HepG2 (cell line): ENCODE results near the gene KIF13A. TPM values are rescaled to one million over a fixed set of nuclear protein-coding genes. Genes with fewer than 3 reads are reported as not detected.
A peak's percentile ranks its signal among the peaks of the same experiment; 100 is the strongest.

Experiments
- ATAC-seq: fragments of 200-7000 bp; cut with Tn5 transposase; 3 replicates; pipeline ENCODE4 v1.9.1; 2020; ENCODE audit warnings: mild to moderate bottlenecking, moderate library complexity
- BruUV-seq: library from RNA; stranded (reverse); fragments of 400-500 nt; replicated peaks from 2 replicates; lab custom pipeline; 2021; lab: Mats Ljungman, UMichigan
- CTCF ChIA-PET: fragments of 300-600 bp; formaldehyde crosslinking; extraction: SDS; loops from one replicate; lab custom pipeline; 2021; ENCODE audit warnings: low total read pairs, inconsistent platforms, low intra/inter-chr PET ratio; lab: Yijun Ruan, JAX
- POLR2A ChIA-PET: fragments of 350-600 bp; sonication (Branson Sonifier 250); formaldehyde crosslinking; loops from one replicate; lab custom pipeline; 2020; ENCODE audit warnings: antibody characterized with exemption, inconsistent platforms; lab: Yijun Ruan, JAX
- DNase-seq: peaks from one replicate; pipeline ENCODE4 v3.0.0-alpha.2; 2015; ENCODE audit warnings: low spot score
- FAIRE-seq: peaks from 3 replicates; lab custom pipeline; 2011; peaks lifted over from hg19 to GRCh38; lab: Jason Lieb, UNC
- H2AFZ ChIP-seq: one replicate; pipeline ENCODE4 v1.6.1; 2011; ENCODE audit warnings: low read length, inconsistent platforms
- H3K27ac ChIP-seq: fragments of 300-600 bp; 3 replicates; pipeline ENCODE4 v1.8.0; 2011; ENCODE audit warnings: mixed run types, mild to moderate bottlenecking, mixed read lengths, low read length, inconsistent platforms; ENCODE audit not compliant: insufficient read depth; ENCODE audit errors: extremely low read length
- H3K27me3 ChIP-seq, 2 experiments: fragments of 200-600 bp in 1 of 2; 2 replicates in 1 of 2; 3 replicates in 1 of 2; pipeline versions ENCODE4 v1.6.0 to v1.8.0; 2011; ENCODE audit warnings: low read length in 2 of 2, mild to moderate bottlenecking in 2 of 2, moderate library complexity in 2 of 2, inconsistent platforms in 1 of 2; ENCODE audit not compliant: insufficient read depth in 2 of 2, control insufficient read depth in 1 of 2
- H3K36me3 ChIP-seq, 2 experiments: fragments of 200-600 bp in 1 of 2; replicated peaks in 1 of 2; 2 replicates in 1 of 2; 3 replicates in 1 of 2; pipeline versions ENCODE4 v1.5.1 to v1.8.0; 2011; ENCODE audit warnings: low read length in 2 of 2, inconsistent platforms in 1 of 2; ENCODE audit not compliant: insufficient read depth in 2 of 2, control insufficient read depth in 1 of 2
- H3K4me1 ChIP-seq: 2 replicates; pipeline ENCODE4 v1.5.1; 2012; ENCODE audit warnings: low read length, inconsistent platforms; ENCODE audit not compliant: insufficient read depth
- H3K4me2 ChIP-seq: 2 replicates; pipeline ENCODE4 v1.6.0; 2011; ENCODE audit warnings: low read depth, low read length, inconsistent platforms
- H3K4me3 ChIP-seq, 3 experiments: fragments of 200-600 bp in 1 of 3; sonication (generic), shearing (Covaris generic) in 1 of 3; replicated peaks in 1 of 3; 2 replicates each; pipeline ENCODE4 v1.5.1; 2011 to 2016; ENCODE audit warnings: low read length in 3 of 3, inconsistent platforms in 2 of 3, low read depth in 2 of 3, mild to moderate bottlenecking in 2 of 3, control low read depth in 1 of 3, mixed read lengths in 1 of 3; ENCODE audit not compliant: insufficient read depth in 1 of 3
- H3K79me2 ChIP-seq: one replicate; pipeline ENCODE4 v1.6.1; 2011; ENCODE audit warnings: low read length, inconsistent platforms; ENCODE audit not compliant: insufficient read depth
- H3K9ac ChIP-seq: 2 replicates; pipeline ENCODE4 v1.6.0; 2011; ENCODE audit warnings: mild to moderate bottlenecking, low read depth, low read length, inconsistent platforms; ENCODE audit not compliant: insufficient read depth
- H3K9me3 ChIP-seq: 2 replicates; pipeline ENCODE4 v1.5.1; 2012; ENCODE audit warnings: mild to moderate bottlenecking, low read length
- H4K20me1 ChIP-seq: 2 replicates; pipeline ENCODE4 v1.6.0; 2011; ENCODE audit warnings: inconsistent platforms, mild to moderate bottlenecking, low read length, moderate library complexity; ENCODE audit not compliant: insufficient read depth
- CEBPB ChIP-seq: IDR thresholded peaks from 2 replicates; pipeline ENCODE4 v1.6.1; 2011; ENCODE audit warnings: low read depth, low read length, improper control_type of control experiment, borderline replicate concordance
- ETV5 ChIP-seq: IDR thresholded peaks from 2 replicates; pipeline ENCODE4 v1.6.1; 2018; ENCODE audit warnings: missing biosample characterization, missing genetic modification reagents, inconsistent platforms, borderline replicate concordance
- GABPA ChIP-seq, 2 experiments: IDR thresholded peaks; 2 replicates each; pipeline ENCODE4 v1.6.1; 2011 to 2016; ENCODE audit warnings: low read depth in 2 of 2, low read length in 1 of 2, missing biosample characterization in 1 of 2, missing genetic modification characterization in 1 of 2
- MYC ChIP-seq: sonication (generic); formaldehyde crosslinking; IDR thresholded peaks from 2 replicates; pipeline ENCODE4 v1.9.0; 2021; ENCODE audit warnings: missing genetic modification reagents, borderline replicate concordance
- NFIB ChIP-seq: sonication (generic); formaldehyde crosslinking; IDR thresholded peaks from 2 replicates; pipeline ENCODE4 v1.9.0; 2021; ENCODE audit warnings: missing genetic modification reagents, mild to moderate bottlenecking, borderline replicate concordance
- TCF7 ChIP-seq: sonication (generic); IDR thresholded peaks from 2 replicates; pipeline ENCODE4 v1.6.1; 2016; ENCODE audit warnings: antibody characterized with exemption, low read depth
- TEAD3 ChIP-seq: optimal IDR thresholded peaks from 2 replicates; pipeline ENCODE3; 2016; ENCODE audit warnings: borderline replicate concordance
- ZMAT5 ChIP-seq: sonication (generic); formaldehyde crosslinking; IDR thresholded peaks from 2 replicates; pipeline ENCODE4 v1.5.0; 2020; ENCODE audit warnings: mild to moderate bottlenecking, low read depth, missing genetic modification reagents, borderline replicate concordance
- ZNF121 ChIP-seq: sonication (generic); formaldehyde crosslinking; IDR thresholded peaks from 2 replicates; pipeline ENCODE4 v1.5.0; 2020; ENCODE audit warnings: mild to moderate bottlenecking, missing genetic modification reagents
- ZNF687 ChIP-seq: sonication (generic); formaldehyde crosslinking; IDR thresholded peaks from 2 replicates; pipeline ENCODE4 v1.5.1; 2020; ENCODE audit warnings: mild to moderate bottlenecking, missing genetic modification reagents, moderate library complexity
- WGBS: methylation state at CpG from one replicate; pipeline ENCODE4 v1.1.6; 2017; ENCODE audit warnings: low lambda C conversion rate; 5-methylcytosine and 5-hydroxymethylcytosine counted together
- in situ Hi-C: cut with HindIII; loops from 2 replicates; pipeline ENCODE4 v1.10.0; 2017; ENCODE audit warnings: low pct_unique_long_range_greater_than_20kb; ENCODE audit not compliant: extremely low pct_ligation_motif_present
- intact Hi-C: fragments of 100-400 bp; cut with micrococcal nuclease; formaldehyde crosslinking; loops from one replicate; pipeline ENCODE4 v1.10.0; 2022; ENCODE audit not compliant: unreplicated experiment
- polyA plus RNA-seq, 8 experiments: library from polyadenylated mRNA; depleted of rRNA in 3 of 8; stranded (reverse) in 7 of 8; unstranded in 1 of 8; fragments of >200 nt; fragmentation: Illumina TruSeq in 4 of 8; extraction: Trizol in 4 of 8; gene quantifications; 2 replicates each; pipeline versions ENCODE4 v1.2.1 to v1.2.3, GENCODE V29; 2011 to 2016; ENCODE audit warnings: low read depth in 4 of 8, missing spikeins in 1 of 8, mixed read lengths in 1 of 8; ENCODE audit not compliant: insufficient read depth in 1 of 8
- total RNA-seq, 5 experiments: library from RNA; depleted of rRNA; stranded (reverse); fragments of >200 nt; fragmentation: Illumina TruSeq; extraction: Trizol; gene quantifications; 2 replicates each; pipeline ENCODE4 v1.2.3, GENCODE V29; 2016; ENCODE audit warnings: low read depth in 1 of 5

KIF13A gene
- total and polyA plus RNA-seq, 2 of the 13 experiments (the other 11 are each of a cell fraction or from before 2014, with no cell fraction given): 21.1 to 37.2 TPM

GRCh38 chr6:17790489-17790888 is 196.9 kb downstream of the KIF13A start:
- intact Hi-C loops (no loop called here), in situ Hi-C loops (no loop called here)
- DNase-seq: no peak
- no peaks in the 10 kb centered on the region for H3K9me3 ChIP-seq
- POLR2A ChIA-PET: no interaction called here
- peaks cover 19 to 51% of the 10 kb centered on the region in 2 experiments; a peak in 4 of 5 replicates for H3K36me3 ChIP-seq
- peaks cover 4% of the 10 kb centered on the region for H3K4me1 ChIP-seq
- H3K27ac ChIP-seq: no peak overlapping the region
- H3K4me2 ChIP-seq: no peak overlapping the region
- H2AFZ ChIP-seq: no peak overlapping the region
- no peaks in the 10 kb centered on the region for H3K79me2 ChIP-seq
- BruUV-seq: no TSS peak
- H3K27me3 ChIP-seq: no peaks in the 10 kb centered on the region
- H3K9ac ChIP-seq: no peak overlapping the region
- no peak for FAIRE-seq
- ATAC-seq: no peak
- CTCF ChIA-PET: no interaction called here
- no peaks in the 10 kb centered on the region for H4K20me1 ChIP-seq
- TF ChIP-seq MYC (CRISPR knock-in tag) (no peak), CEBPB (0 out of 2 replicates have a peak, but pooled peaks have one; percentile 1)
- H3K4me3 ChIP-seq: no peak overlapping the region

GRCh38 chr6:17785094-17785787 is 202.2 kb downstream of the KIF13A start:
- no TSS peak for BruUV-seq
- Histone ChIP-seq H2AFZ (no peak overlapping the region), H3K4me3 (no peak overlapping the region), H3K4me1 (peaks cover 23% of the 10 kb centered on the region), H3K79me2 (no peaks in the 10 kb centered on the region), H3K27ac (no peak overlapping the region), H3K4me2 (no peak overlapping the region), H3K36me3 (peaks cover 20 to 52% of the 10 kb centered on the region in 2 experiments; a peak in 4 of 5 replicates), H4K20me1 (no peaks in the 10 kb centered on the region), H3K9ac (no peak overlapping the region), H3K9me3 (no peaks in the 10 kb centered on the region), H3K27me3 (no peaks in the 10 kb centered on the region)
- in situ Hi-C loops (no loop called here), intact Hi-C loops (no loop called here)
- CTCF ChIA-PET: no interaction called here
- DNase-seq (no peak), FAIRE-seq (no peak), ATAC-seq (peak; percentile 64)
- POLR2A ChIA-PET: no interaction called here
- 89% methylated on average over 7 of the region's 7 CpGs for WGBS
- TF ChIP-seq TCF7 (peak; percentile 11; the same call in 1 of the 2 replicates), ZMAT5 (CRISPR knock-in tag) (no peak), ETV5 (CRISPR knock-in tag) (peak; percentile 53; the same call in 1 of the 2 replicates), ZNF687 (CRISPR knock-in tag) (peak; percentile 33), ZNF121 (CRISPR knock-in tag) (peak; percentile 87), GABPA (IDR thresholded peaks at IDR 0.05; ENCODE audit: low read depth, low read length) (no peak), GABPA (CRISPR knock-in tag; IDR thresholded peaks at IDR 0.05; ENCODE audit: low read depth) (no peak), TEAD3 (CRISPR knock-in tag) (peak; percentile 13), NFIB (0 out of 2 replicates have a peak, but pooled peaks have one; percentile 61)
